CD4-positive, CD25-positive, alpha-beta regulatory T cell (primary cell): ENCODE data around the gene WDR88. TPM values are rescaled to one million over a fixed set of nuclear protein-coding genes. Genes with fewer than 3 reads are reported as not detected.

Source experiments
- ATAC-seq, 2 donors: fragments of 150-1000 bp; cut with Tn5 transposase; one replicate each; pipeline ENCODE4 v1.10.0; 2021; ENCODE audit warnings: low read depth in 2 of 2, moderate number of reproducible peaks in 2 of 2, moderate library complexity in 1 of 2
- DNase-seq, 3 donors: peaks; one replicate each; pipeline versions ENCODE4 v3.0.0 to v3.0.0-alpha.2; 2012 to 2022; ENCODE audit warnings: mixed read lengths in 1 of 3
- H3K27ac ChIP-seq: one replicate; pipeline ENCODE4 v1.7.0; 2013; ENCODE audit warnings: mild to moderate bottlenecking, low read length; ENCODE audit not compliant: insufficient read depth, poor library complexity, severe bottlenecking
- H3K27me3 ChIP-seq: one replicate; pipeline ENCODE4 v1.7.0; 2013; ENCODE audit warnings: low read length; ENCODE audit not compliant: control insufficient read depth, insufficient read depth
- H3K36me3 ChIP-seq: one replicate; pipeline ENCODE4 v1.7.0; 2013; ENCODE audit warnings: mild to moderate bottlenecking, low read length, moderate library complexity; ENCODE audit not compliant: control insufficient read depth, insufficient read depth
- H3K4me1 ChIP-seq: 2 replicates; pipeline ENCODE4 v1.7.0; 2013; ENCODE audit warnings: mild to moderate bottlenecking, low read length; ENCODE audit not compliant: insufficient read depth, control insufficient read depth, poor library complexity, severe bottlenecking
- H3K4me3 ChIP-seq: one replicate; pipeline ENCODE4 v1.7.0; 2013; ENCODE audit warnings: low read depth, mild to moderate bottlenecking, low read length, moderate library complexity
- H3K9me3 ChIP-seq, 2 experiments: 1 replicate in 1 of 2; 2 replicates in 1 of 2; pipeline ENCODE4 v1.7.0; 2013; ENCODE audit warnings: low read length in 2 of 2, mild to moderate bottlenecking in 1 of 2, moderate library complexity in 1 of 2; ENCODE audit not compliant: control insufficient read depth in 2 of 2
- H3K27ac Mint-ChIP-seq, 3 donors: one replicate each; pipeline ENCODE4 v1.8.0; 2020 to 2022; ENCODE audit warnings: mild to moderate bottlenecking in 3 of 3, mixed read lengths in 3 of 3, moderate library complexity in 2 of 3
- H3K27me3 Mint-ChIP-seq: one replicate; pipeline ENCODE4 v1.8.0; 2022; ENCODE audit warnings: mild to moderate bottlenecking, mixed read lengths
- H3K36me3 Mint-ChIP-seq: one replicate; pipeline ENCODE4 v1.8.0; 2020; ENCODE audit warnings: mixed read lengths
- H3K4me1 Mint-ChIP-seq, 4 donors: one replicate each; pipeline ENCODE4 v1.8.0; 2020 to 2022; ENCODE audit warnings: mixed read lengths in 4 of 4, mild to moderate bottlenecking in 1 of 4
- H3K4me3 Mint-ChIP-seq, 4 donors: one replicate each; pipeline ENCODE4 v1.8.0; 2020 to 2022; ENCODE audit warnings: mild to moderate bottlenecking in 4 of 4, mixed read lengths in 4 of 4, moderate library complexity in 3 of 4
- H3K9me3 Mint-ChIP-seq, 7 donors: one replicate each; pipeline ENCODE4 v1.8.0; 2020 to 2022; ENCODE audit warnings: mixed read lengths in 7 of 7, mild to moderate bottlenecking in 3 of 7, moderate library complexity in 2 of 7
- polyA plus RNA-seq, 4 donors: library from polyadenylated mRNA; unstranded; fragments of 300-500 nt; fragmentation: Illumina TruSeq; gene quantifications; one replicate each; pipeline ENCODE4 v1.2.3, GENCODE V29; 2021
- total RNA-seq: library from RNA; stranded (reverse); gene quantifications from one replicate; pipeline ENCODE4 v1.2.3, GENCODE V29; 2022

The WDR88 gene
- total and polyA plus RNA-seq, 5 donors from 2014 or later: 0.09 to 0.24 TPM; not detected in 3

- ATAC-seq (no peak), DNase-seq (no peak)
- peaks cover 12% of the 10 kb centered on the region for H3K36me3 Mint-ChIP-seq
- no peak overlapping the region for H3K27ac Mint-ChIP-seq
- no peaks in the 10 kb centered on the region for H3K27me3 Mint-ChIP-seq
- no peak overlapping the region for H3K4me3 Mint-ChIP-seq
- H3K4me1 Mint-ChIP-seq: peaks cover 0 to 7% (median 2%) of the 10 kb centered on the region in 4 donors
- Histone ChIP-seq H3K9me3 (no peaks in the 10 kb centered on the region), H3K36me3 (peaks cover 18% of the 10 kb centered on the region), H3K27me3 (no peaks in the 10 kb centered on the region), H3K4me1 (peaks cover 4% of the 10 kb centered on the region), H3K27ac (no peak overlapping the region), H3K4me3 (no peak overlapping the region)
- H3K9me3 Mint-ChIP-seq: no peaks in the 10 kb centered on the region
Measured at GRCh38 chr19:33132425-33132824, 511 bp downstream of the WDR88 start.

GRCh38 chr19:33133438-33134031 lies 1.6 kb downstream of the WDR88 start:
- ATAC-seq (no peak), DNase-seq (no peak)
- Histone ChIP-seq H3K27ac (no peak overlapping the region), H3K4me3 (no peak overlapping the region), H3K4me1 (peaks cover 4% of the 10 kb centered on the region), H3K27me3 (no peaks in the 10 kb centered on the region), H3K36me3 (peaks cover 10% of the 10 kb centered on the region), H3K9me3 (no peaks in the 10 kb centered on the region)
- Mint-ChIP-seq H3K36me3 (peaks cover 10% of the 10 kb centered on the region), H3K9me3 (no peaks in the 10 kb centered on the region), H3K4me1 (peaks cover 0 to 7% (median 2%) of the 10 kb centered on the region in 4 donors), H3K27me3 (no peaks in the 10 kb centered on the region), H3K27ac (peak overlapping the region in 2 of 3 donors; percentile 31 to 86), H3K4me3 (no peak overlapping the region)

DNA sequence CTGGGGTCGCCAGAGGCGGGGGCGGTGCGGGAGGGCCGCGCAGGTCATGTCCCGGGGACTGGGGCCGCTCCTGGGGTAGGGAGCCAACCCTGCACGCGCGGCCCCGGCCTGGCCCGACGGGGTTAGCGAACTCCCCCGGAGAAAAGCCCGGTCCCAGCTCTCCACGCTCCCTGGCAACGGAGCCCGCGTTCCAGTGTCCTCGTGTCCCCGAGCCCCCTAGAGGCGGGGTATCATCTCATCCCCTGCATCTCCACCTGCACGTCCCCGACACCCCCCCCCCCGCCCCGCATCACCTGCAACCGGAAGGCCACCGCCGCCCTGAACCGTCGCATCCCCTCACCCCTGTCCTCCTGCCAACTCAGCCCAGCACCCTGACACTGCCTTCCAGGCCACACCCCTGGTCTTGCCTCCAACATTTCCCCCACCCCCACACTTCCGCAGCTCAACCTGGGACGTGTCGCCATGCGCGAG lies 2.7 kb downstream of the WDR88 start:
- H3K4me1 ChIP-seq: peaks cover 4% of the 10 kb centered on the region
- H3K27ac ChIP-seq: no peak overlapping the region
- Mint-ChIP-seq H3K4me1 (peaks cover 0 to 7% (median 2%) of the 10 kb centered on the region in 4 donors), H3K27ac (no peak overlapping the region), H3K4me3 (peak overlapping the region in 2 of 4 donors; percentile 27 to 68), H3K36me3 (peaks cover 7% of the 10 kb centered on the region), H3K27me3 (no peaks in the 10 kb centered on the region), H3K9me3 (peaks cover 0 to 1% (median 0%) of the 10 kb centered on the region in 7 donors)
- peak; percentile 13 to 66 (median 43) for DNase-seq
- H3K9me3 ChIP-seq: no peaks in the 10 kb centered on the region
- peaks cover 5% of the 10 kb centered on the region for H3K36me3 ChIP-seq
- ATAC-seq: peak; percentile 65 to 81
- no peak overlapping the region for H3K4me3 ChIP-seq
- H3K27me3 ChIP-seq: no peaks in the 10 kb centered on the region

GRCh38 chr19:33139165-33139564 lies 7.3 kb downstream of the WDR88 start:
- Mint-ChIP-seq H3K36me3 (no peaks in the 10 kb centered on the region), H3K4me3 (no peak overlapping the region), H3K4me1 (peaks cover 0 to 12% (median 5%) of the 10 kb centered on the region in 4 donors), H3K27me3 (peaks cover 9% of the 10 kb centered on the region), H3K27ac (peak overlapping the region in 2 of 3 donors; percentile 37 to 41), H3K9me3 (peaks cover 0 to 1% (median 0%) of the 10 kb centered on the region in 7 donors)
- Histone ChIP-seq H3K4me1 (peaks cover 4% of the 10 kb centered on the region), H3K27ac (no peak overlapping the region), H3K36me3 (no peaks in the 10 kb centered on the region), H3K9me3 (no peaks in the 10 kb centered on the region), H3K4me3 (no peak overlapping the region), H3K27me3 (no peaks in the 10 kb centered on the region)
- DNase-seq (no peak), ATAC-seq (no peak)

GRCh38 chr19:33143897-33144405 lies 12.0 kb downstream of the WDR88 start:
- Mint-ChIP-seq H3K36me3 (no peaks in the 10 kb centered on the region), H3K4me1 (peaks cover 0 to 11% (median 3%) of the 10 kb centered on the region in 4 donors), H3K27ac (peak overlapping the region in 2 of 3 donors; percentile 5 to 72), H3K27me3 (peaks cover 15% of the 10 kb centered on the region), H3K9me3 (peaks cover 0 to 1% (median 0%) of the 10 kb centered on the region in 7 donors), H3K4me3 (peak overlapping the region in 2 of 4 donors; percentile 12 to 21)
- Histone ChIP-seq H3K27ac (no peak overlapping the region), H3K9me3 (no peaks in the 10 kb centered on the region), H3K36me3 (no peaks in the 10 kb centered on the region), H3K4me3 (no peak overlapping the region), H3K4me1 (no peaks in the 10 kb centered on the region), H3K27me3 (no peaks in the 10 kb centered on the region)
- DNase-seq: peak; percentile 41 to 62 (median 62)
- peak; percentile 87 to 89 for ATAC-seq

- Histone ChIP-seq H3K36me3 (no peaks in the 10 kb centered on the region), H3K27me3 (no peaks in the 10 kb centered on the region), H3K9me3 (no peaks in the 10 kb centered on the region), H3K27ac (no peak overlapping the region), H3K4me3 (no peak overlapping the region), H3K4me1 (no peaks in the 10 kb centered on the region)
- H3K36me3 Mint-ChIP-seq: no peaks in the 10 kb centered on the region
- no peak for DNase-seq
- H3K27me3 Mint-ChIP-seq: peaks cover 15% of the 10 kb centered on the region
- no peak overlapping the region for H3K4me3 Mint-ChIP-seq
- no peak overlapping the region for H3K27ac Mint-ChIP-seq
- H3K9me3 Mint-ChIP-seq: no peaks in the 10 kb centered on the region
- peaks cover 0 to 11% (median 3%) of the 10 kb centered on the region in 4 donors for H3K4me1 Mint-ChIP-seq
- ATAC-seq: no peak
Measured at GRCh38 chr19:33146209-33146608, 14.3 kb downstream of the WDR88 start.

- H3K27ac Mint-ChIP-seq: no peak overlapping the region
- no peaks in the 10 kb centered on the region for H3K9me3 Mint-ChIP-seq
- H3K27me3 Mint-ChIP-seq: peaks cover 14% of the 10 kb centered on the region
- H3K4me1 Mint-ChIP-seq: peaks cover 0 to 11% (median 3%) of the 10 kb centered on the region in 4 donors
- no peak overlapping the region for H3K4me3 Mint-ChIP-seq
- Histone ChIP-seq H3K36me3 (no peaks in the 10 kb centered on the region), H3K27ac (no peak overlapping the region), H3K27me3 (no peaks in the 10 kb centered on the region), H3K9me3 (no peaks in the 10 kb centered on the region), H3K4me3 (no peak overlapping the region), H3K4me1 (no peaks in the 10 kb centered on the region)
- DNase-seq (no peak), ATAC-seq (no peak)
- H3K36me3 Mint-ChIP-seq: no peaks in the 10 kb centered on the region
Measured at GRCh38 chr19:33147538-33147937, 15.6 kb downstream of the WDR88 start.
